K562 (cell line): ENCODE data around the gene CLTA.

ENCODE experiments used
- CBX2 ChIP-seq: fragments of 200-600 bp; sonication (generic); IDR thresholded peaks from one replicate; pipeline ENCODE4 v1.6.1; 2012; ENCODE audit warnings: mild to moderate bottlenecking, low read length, inconsistent platforms; ENCODE audit not compliant: insufficient read depth, poor library complexity, severe bottlenecking
- CBX3 ChIP-seq, 2 experiments: IDR thresholded peaks; 1 replicate in 1 of 2; 2 replicates in 1 of 2; pipeline ENCODE4 v1.6.1; 2012; ENCODE audit warnings: inconsistent platforms in 2 of 2, low read length in 2 of 2, borderline replicate concordance in 1 of 2, control low read depth in 1 of 2
- EZH2 ChIP-seq: IDR thresholded peaks from 2 replicates; pipeline ENCODE4 v1.6.1; 2012; ENCODE audit warnings: low read depth, mild to moderate bottlenecking, inconsistent platforms, low read length, borderline replicate concordance
- SIN3A ChIP-seq, 2 experiments: fragments of 150-350 bp in 1 of 2; IDR thresholded peaks; 2 replicates each; pipeline ENCODE4 v1.6.1; 2011 to 2016; ENCODE audit warnings: borderline replicate concordance in 2 of 2, low read depth in 2 of 2, low read length in 2 of 2, mild to moderate bottlenecking in 2 of 2, moderate library complexity in 2 of 2; ENCODE audit not compliant: control insufficient read depth in 1 of 2
- SPI1 ChIP-seq: IDR thresholded peaks from 2 replicates; pipeline ENCODE4 v1.6.1; 2011; ENCODE audit warnings: low read depth, low read length, control low read depth, borderline replicate concordance
- ZNF263 ChIP-seq: sonication (generic); formaldehyde crosslinking; IDR thresholded peaks from 2 replicates; pipeline ENCODE4 v1.8.0; 2022; ENCODE audit warnings: mild to moderate bottlenecking, missing genetic modification reagents, borderline replicate concordance
- ZNF282 ChIP-seq: sonication (generic); formaldehyde crosslinking; IDR thresholded peaks from 2 replicates; pipeline ENCODE4 v1.8.1; 2023; ENCODE audit warnings: missing genetic modification reagents

GRCh38 chr9:36173861-36174260, 16.9 kb upstream of the CLTA start:
- TF ChIP-seq SIN3A (IDR thresholded peaks at IDR 0.05; ENCODE audit: borderline replicate concordance in 2 of 2, control insufficient read depth in 1 of 2, low read depth in 2 of 2, low read length in 2 of 2) (no peak), ZNF282 (no peak), CBX3 (IDR thresholded peaks at IDR 0.05; ENCODE audit: borderline replicate concordance in 1 of 2, low read length in 2 of 2) (no peak), CBX2 (no peak), ZNF263 (no peak), SPI1 (no peak), EZH2 (no peak)
